ENCODE measurements around the gene CXCR2. TPM values are rescaled to one million over a fixed set of nuclear protein-coding genes. Genes with fewer than 3 reads are reported as not detected.
"Not testable (repeated sequence)": the region's sequence is repeated elsewhere in the genome, so short reads cannot be mapped to it uniquely, and the experiment has no call there.

Gene CXCR2
- polyA plus RNA-seq, 3 donors: 0.11 to 0.58 (median 0.17) TPM

DNA sequence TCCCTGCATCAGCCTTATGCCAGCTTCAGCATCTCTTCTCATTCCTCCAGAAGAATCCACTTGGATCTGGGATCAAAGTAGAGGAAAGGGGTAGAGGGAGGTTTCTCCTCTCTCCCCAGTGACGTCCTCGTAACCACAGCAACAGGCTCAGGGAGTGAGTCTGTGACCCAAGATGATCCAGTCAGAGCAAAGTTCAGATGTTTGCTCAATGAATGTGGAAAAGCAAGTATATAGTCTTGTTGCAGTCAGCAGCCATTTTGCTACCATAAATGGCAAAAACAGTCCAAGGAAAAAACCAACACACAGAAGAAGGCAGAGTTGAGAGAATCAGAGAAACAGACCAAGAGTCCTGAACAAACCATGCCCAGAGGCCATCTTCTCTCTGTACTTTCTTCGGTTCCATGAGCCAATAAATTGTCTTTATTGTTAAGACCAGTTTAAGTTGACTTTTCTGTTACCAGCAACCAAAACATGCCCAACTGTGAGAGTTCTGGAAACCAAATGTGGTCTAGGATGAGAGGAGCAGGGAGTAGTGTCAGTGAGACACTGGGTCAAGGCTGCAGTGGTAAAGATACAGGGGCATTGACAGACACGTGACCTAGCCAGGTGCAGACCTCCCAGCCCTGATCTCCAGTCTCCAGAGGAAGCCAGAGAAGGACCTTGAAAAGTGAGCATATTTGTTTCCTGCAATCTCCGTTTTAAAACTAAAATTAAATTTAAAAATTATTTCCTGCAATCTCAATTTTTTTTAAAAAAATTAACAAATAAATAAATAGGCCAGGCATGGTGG, 44.1 kb downstream of the CXCR2 start:
- peak in 1 of 11 donors; percentile 22 for DNase-seq (ENCODE audit: extremely low read depth in 1 of 11, low read depth in 9 of 11, low spot score in 4 of 11)

DNA sequence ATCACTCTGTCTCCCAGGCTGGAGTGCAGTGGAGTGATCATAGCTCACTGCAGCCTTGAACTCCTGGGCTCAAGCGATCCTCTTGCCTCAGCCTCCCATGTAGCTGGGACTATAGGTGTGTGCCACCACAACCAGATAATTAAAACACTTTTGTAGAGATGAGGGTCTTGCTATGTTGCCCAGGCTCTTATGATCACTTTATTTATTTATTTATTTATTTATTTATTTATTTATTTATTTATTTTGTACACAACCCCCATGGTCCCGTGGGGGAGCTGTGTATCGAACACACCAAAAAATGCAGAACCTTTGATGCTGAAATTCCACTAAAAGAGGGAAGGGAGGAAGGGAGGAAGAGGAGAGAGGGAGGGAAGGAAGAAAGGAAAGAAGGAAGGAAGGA, 45.9 kb downstream of the CXCR2 start:
- DNase-seq (ENCODE audit: extremely low read depth in 1 of 11, low read depth in 9 of 11, low spot score in 4 of 11): not testable (repeated sequence)

DNA sequence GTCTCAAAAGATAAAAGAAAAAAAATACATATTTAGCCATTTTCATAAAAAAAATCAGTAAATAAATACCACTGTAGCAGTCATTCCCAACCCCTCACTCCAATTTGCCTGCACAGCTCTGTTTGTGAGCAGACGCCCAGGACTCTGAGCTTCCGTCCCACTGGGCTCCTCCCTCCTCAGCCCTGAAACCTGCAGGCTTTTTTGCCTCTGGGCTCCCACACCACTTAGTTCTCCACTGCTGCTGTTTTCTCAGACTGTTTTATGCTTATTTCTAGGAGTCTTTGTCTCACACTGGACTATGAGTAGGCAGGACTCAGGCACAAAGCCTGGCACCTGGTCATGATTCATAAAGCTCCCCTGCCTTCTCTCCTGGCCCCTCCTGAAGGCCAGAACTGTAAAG, 47.0 kb downstream of the CXCR2 start:
- no peak for DNase-seq (ENCODE audit: extremely low read depth in 1 of 11, low read depth in 9 of 11, low spot score in 4 of 11)

DNA sequence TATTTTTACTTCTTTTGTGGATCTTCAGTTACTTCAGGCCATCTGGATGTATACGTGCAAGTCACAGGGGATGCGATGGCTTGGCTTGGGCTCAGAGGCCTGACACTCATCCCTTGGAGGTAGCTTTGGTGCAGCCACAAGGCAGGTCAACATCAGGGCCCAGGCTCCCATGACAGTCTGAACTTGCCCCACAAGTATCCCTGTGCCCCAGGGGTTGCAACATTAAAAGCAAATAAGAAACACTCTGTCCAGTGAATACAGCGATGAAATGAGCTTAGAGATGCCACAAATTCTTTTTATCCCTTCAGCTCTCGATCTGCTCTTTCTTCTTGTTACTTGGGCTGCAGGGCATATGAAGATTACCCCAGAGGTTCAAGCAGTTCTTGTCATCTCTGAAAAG, 54.0 kb downstream of the CXCR2 start:
- DNase-seq (ENCODE audit: extremely low read depth in 1 of 11, low read depth in 9 of 11, low spot score in 4 of 11): no peak

DNA sequence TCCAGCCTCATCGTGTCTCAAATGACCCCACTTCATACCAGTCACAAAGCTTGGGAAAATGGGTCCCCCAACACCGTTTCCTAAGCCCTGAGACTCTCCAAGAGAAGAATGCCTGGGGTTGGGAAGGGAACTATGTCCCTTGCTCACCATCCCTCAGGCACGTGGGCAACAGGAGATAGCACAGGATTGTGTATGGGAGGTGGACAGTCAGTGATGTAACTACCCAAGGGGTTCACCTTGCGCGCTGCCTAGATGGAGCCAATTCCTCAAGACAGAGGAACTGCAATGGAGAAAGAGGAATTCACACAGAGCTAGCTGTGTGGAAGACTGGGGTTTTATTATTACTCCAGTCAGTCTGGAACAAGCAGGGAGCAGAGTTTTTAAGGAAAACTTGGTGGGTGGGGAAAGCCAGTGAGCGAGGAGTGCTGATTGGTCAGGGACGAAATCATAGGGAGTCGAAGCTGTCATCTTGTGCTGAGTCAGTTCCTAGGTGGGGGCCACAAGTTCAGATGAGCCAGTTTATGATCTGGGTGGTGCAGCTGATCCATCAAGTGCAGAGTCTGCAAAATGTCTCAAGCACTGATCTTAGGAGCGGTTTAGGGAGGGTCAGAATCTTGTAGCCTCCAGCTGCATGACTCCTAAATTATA, 54.8 kb downstream of the CXCR2 start:
- DNase-seq (ENCODE audit: extremely low read depth in 1 of 11, low read depth in 9 of 11, low spot score in 4 of 11): no peak

DNA sequence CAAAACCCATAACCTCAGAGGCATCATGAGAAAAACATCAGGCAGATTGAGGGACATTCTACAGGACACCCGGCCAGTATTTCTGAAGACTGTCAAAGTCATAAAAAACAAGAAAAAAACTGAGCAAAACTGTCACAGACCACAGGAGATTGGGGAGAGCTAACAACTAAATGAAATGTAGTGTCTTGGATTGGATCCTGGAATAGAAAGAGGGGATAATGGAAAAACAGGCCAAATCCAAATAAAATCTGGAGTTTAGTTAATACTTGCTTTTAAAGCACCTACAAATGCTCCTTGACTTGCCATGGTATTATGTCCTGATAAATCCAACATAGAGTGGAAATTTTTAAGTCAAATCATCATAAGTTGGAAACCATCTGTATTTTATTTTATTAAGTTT, 58.5 kb downstream of the CXCR2 start:
- no peak for DNase-seq (ENCODE audit: extremely low read depth in 1 of 11, low read depth in 9 of 11, low spot score in 4 of 11)

DNA sequence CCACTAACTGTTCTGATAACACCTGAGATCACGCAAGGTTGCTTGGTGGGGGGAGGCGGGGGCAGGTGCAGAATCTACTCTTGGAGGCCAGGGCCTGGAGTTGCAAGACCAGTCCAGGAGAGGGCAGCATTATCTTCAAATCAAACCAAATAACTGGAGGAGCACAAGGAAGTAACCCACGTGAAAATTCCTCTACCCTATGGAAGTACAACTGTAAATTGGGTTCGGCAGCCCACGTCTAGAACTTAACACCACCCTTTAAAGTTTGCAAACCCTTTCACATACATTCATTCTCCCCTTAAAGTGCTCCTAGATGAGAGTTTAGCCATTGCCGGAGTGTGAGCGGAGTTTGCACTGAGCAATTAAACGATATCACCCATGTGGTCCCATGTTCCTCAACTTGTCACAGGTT, 60.5 kb downstream of the CXCR2 start:
- DNase-seq (ENCODE audit: extremely low read depth in 1 of 11, low read depth in 9 of 11, low spot score in 4 of 11): peak in 10 of 11 donors; percentile 21 to 57 (median 34)

Other genes with a start within 250 kb of the CXCR2 start
- gene TNS1, start 123.0 kb upstream of the CXCR2 start, polyA plus RNA-seq (ENCODE audit: insufficient read length in 3 of 3): 10 to 100 TPM; 60.6 to 72.4 (median 62.7) TPM
- gene RUFY4, start 56.8 kb upstream of the CXCR2 start, polyA plus RNA-seq (ENCODE audit: insufficient read length in 3 of 3): under 1 TPM; 0.09 to 0.41 (median 0.23) TPM
- under 1 TPM in 2 of 3 donors, not detected in 1; 0.06 to 0.16 TPM for gene CXCR1, start 40.9 kb downstream of the CXCR2 start, polyA plus RNA-seq (ENCODE audit: insufficient read length in 3 of 3)
- gene ARPC2, start 91.2 kb downstream of the CXCR2 start, polyA plus RNA-seq (ENCODE audit: insufficient read length in 3 of 3): 100 to 1,000 TPM; 228 to 253 (median 236) TPM
- gene GPBAR1, start 135.0 kb downstream of the CXCR2 start, polyA plus RNA-seq (ENCODE audit: insufficient read length in 3 of 3): 1 to 10 TPM; 1.2 to 2.0 (median 2.0) TPM
- gene AAMP, start 144.1 kb downstream of the CXCR2 start, polyA plus RNA-seq (ENCODE audit: insufficient read length in 3 of 3): 100 to 1,000 TPM; 115 to 132 (median 117) TPM
- 100 to 1,000 TPM in 2 of 3 donors, 10 to 100 TPM in 1; 87.3 to 104 (median 103) TPM for gene PNKD, start 144.5 kb downstream of the CXCR2 start, polyA plus RNA-seq (ENCODE audit: insufficient read length in 3 of 3)
- 10 to 100 TPM; 80.7 to 94.1 (median 87.4) TPM for gene TMBIM1, start 166.5 kb downstream of the CXCR2 start, polyA plus RNA-seq (ENCODE audit: insufficient read length in 3 of 3)
- gene CATIP, start 230.8 kb downstream of the CXCR2 start, polyA plus RNA-seq (ENCODE audit: insufficient read length in 3 of 3): 1 to 10 TPM; 4.5 to 8.0 (median 4.9) TPM

All from renal cortex interstitium (tissue), 11 donors.